GM21381 (cell line): ENCODE measurements around the gene MGMT.

Experiments
- ATAC-seq: cut with Tn5 transposase; IDR thresholded peaks from one replicate; pipeline ENCODE4 v1.9.1; 2021; ENCODE audit warnings: mild to moderate bottlenecking, moderate library complexity; ENCODE audit not compliant: unreplicated experiment

The MGMT gene

DNA sequence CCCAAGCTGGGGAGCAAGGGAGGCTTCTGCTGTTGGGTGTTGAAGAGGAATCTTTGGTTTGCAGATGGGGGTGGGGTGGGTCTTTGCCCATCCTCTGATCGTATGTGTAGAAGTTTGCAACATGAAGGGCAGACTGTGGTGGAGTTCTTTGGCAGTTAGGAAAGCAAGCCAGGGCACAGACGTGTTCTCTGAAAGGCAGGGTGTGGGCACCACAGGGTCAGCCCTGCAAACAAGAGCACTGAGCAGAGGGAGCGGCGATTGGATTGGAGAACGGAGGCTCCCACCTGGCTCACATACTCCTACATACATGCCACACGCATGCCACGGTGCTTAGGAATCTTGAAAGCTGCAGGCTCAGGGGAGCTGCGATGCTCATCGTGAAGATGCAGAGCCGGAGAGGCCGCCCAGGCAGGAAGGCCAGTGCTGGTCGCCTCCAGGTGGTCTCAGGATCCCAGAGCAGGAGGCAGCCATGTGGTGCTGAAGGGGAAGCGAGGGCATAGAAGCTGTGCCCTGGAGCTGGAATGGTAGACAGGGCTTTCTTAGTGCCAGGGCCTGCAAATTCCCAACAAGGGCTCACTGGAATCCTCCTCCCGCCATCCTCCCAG, 149.0 kb downstream of the MGMT start:
- ATAC-seq: no peak

DNA sequence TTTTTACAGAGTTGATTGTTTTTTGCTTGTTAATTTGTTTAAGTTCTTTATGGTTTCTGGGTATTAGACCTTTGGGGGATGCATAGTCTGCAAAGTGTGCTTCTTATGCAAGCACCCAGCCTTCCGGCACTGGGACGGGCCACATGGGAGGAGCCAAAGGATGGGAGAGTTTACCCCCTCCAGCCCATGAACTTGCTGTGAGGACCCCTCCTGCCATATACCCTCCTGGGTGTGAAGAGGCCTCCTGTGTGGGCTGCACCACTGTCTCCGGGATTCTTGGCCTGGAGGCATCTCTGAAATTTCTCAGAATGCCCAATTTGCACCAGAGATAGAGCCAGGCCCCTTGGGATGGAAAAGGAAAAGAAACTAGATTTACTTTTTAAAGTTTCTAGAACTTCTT, 150.7 kb downstream of the MGMT start:
- ATAC-seq: no peak

DNA sequence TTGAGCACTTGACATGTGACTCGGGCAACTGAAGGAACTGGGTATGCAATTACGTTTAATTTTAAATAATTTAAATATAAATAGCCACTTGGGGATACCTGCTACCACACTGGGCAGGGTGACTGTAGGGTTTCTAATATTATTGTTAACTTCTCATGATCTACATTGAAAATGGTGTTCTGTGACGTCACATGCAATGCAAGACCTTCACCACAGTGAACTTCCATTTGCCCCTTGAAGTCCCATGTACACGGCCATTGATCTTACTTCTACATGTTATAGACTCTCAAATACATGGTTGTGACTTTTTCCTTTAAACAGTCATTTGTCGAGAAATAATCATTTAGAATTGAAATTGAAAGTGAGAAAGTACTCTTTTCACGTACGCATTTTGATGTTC, 154.0 kb downstream of the MGMT start:
- no peak for ATAC-seq

DNA sequence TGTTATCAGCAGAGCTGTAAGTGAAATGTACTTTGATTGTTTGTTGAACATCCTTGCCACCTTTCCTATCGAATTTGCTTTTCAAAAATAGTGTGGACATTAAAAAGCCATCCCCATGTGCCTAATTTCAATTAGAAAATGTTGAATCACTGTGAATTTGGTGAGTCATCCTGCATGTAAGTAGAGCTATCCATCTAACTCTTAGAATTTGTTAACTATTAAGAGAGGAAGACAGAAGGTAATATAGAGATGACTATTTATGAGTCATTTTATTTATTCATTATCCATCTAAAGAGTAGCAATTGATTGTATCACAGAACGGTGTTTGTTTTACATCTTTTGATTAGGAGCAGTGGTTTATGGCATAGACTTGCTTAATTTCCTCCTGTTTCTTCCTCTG, 154.7 kb downstream of the MGMT start:
- ATAC-seq: no peak

DNA sequence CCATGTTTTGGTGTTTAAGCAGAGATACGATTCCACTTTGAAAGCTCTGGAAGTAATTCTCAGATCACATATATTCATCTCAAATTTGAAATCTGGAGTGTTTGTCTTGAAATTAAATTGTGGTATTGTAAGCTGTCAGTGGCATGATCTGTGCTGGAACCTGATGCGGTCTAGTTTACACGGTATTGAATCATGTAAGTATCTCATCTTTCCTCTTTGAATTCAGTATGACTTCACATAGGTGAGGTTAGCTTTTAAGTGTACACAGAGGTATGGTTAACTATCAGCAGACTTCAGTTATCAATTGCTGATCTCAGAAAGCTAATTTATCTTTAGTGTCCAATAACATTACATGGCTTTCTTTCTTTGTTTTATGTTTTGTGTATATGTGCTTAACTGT, 155.2 kb downstream of the MGMT start:
- no peak for ATAC-seq

DNA sequence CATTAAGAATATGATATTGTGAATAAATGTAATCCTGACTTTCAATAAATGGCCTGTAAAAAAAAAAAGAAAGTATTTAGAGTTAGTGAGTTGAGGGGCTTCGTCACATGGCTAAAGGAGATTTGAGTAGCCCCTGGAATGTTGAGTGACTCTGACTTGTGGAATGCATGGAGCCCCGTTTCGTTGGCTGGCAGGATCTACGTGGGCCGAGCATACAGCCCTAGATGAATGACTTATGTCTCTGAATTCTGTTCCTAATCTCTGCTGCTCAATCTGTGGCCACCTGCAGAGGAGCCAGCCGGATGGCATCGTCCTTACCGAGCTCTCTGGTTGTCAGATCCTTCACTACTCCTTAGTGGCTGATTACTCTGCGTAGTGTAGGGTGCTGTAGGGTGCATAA, 155.7 kb downstream of the MGMT start:
- no peak for ATAC-seq

DNA sequence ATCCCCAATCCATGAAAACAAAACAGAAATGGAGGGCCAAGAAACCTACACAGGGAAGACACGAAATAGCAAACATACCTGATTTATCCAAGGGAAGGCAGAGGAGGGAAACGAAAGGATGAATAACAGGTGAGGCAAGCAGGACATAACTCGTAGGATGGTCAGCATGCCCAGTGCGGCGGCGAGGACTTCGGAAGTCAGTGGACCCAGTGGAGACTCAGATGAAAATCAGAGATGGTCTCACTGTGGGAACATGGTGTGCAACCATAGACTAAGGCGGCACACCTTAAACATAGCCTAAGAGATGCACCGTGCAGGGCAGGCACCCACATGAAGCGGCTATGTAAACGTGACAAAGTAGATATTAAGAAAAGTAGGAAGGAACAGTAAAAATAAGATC, 157.5 kb downstream of the MGMT start:
- no peak for ATAC-seq

DNA sequence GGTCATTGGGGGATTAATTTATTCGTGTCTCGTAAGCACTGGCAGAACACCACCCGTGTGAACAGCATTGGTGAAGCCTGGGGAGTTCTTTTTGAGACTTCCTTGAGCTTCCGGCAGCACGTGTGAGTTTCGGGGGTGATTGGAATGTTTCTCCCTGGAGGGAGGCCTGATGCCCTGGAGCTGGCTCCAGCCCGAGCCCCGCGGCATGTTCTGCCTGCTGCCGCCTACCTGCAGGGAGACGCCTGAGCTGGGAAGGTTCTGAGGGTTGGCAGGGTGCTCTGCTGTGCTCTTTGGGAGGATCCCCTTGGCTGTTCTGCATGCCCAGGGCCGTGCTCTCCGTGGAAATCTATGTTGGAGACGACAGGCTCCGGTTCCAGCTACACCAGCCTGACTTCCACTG, 159.3 kb downstream of the MGMT start:
- ATAC-seq: no peak

DNA sequence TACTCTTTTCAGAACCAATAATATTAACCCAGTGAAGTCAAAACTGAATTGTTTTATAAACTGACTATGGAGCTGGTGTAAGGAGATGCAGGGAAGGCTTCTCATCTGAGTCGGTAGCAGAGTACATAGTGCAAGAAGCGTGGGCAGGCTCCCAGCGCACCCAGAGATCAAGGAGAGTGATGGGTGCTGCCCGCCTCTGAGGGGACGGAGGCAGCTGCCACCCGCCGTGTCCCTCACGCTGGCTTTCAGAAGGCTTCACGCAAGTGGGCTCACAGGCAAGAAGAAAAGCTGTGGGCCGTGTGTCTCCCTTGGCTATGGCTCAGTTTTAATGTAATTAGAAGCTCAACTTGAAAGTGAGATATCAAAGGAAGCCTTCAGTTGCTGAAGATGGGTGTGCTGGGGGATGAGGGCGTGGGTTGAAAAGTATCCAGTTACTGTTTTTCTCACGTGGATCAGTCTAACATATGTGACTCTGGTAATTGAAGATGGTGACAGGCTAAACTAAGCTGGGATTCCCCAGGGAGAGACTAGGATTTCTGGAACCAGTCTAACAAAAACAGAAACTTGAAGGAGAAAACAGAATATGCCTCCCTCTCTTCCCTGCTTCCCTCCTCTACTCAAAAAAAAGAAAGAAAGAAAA, 159.9 kb downstream of the MGMT start:
- no peak for ATAC-seq

DNA sequence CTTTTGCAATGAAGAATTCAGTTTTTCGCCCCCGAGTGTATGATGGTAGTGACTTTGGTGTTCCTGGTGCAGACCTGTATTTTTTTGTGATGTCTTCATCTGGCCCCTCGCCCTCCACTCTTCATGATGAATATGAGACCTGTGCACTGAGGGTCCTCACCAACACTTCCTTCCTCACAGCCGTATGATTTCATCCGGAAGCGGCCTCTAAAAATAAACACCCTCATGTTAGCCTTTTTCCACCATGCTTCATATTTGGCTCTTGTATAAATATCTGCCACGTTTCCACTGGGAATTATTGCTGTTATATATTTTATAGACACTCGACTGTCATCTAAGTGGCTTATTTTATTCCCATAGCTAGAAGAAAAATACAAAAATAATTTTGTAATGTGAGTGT, 160.4 kb downstream of the MGMT start:
- no peak for ATAC-seq

DNA sequence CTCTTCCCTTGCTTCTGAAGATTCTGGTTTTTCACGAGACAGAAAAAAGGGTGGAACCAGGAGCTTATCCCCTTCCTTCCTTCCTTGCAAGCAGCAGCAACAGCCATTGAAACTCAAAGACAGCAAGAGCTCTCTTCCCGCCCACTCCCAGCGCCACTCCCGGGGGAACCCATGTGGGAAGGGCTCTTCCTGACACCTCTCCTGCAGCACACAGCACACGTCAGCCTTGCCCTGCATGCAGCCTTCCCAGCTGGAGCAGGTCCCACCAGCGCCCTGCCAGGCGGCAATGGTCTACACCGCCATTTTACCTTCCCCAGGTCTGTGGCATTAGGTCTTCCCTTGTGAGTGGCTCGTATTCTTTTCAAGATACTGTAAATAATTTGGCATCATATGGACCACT, 161.8 kb downstream of the MGMT start:
- ATAC-seq: no peak

DNA sequence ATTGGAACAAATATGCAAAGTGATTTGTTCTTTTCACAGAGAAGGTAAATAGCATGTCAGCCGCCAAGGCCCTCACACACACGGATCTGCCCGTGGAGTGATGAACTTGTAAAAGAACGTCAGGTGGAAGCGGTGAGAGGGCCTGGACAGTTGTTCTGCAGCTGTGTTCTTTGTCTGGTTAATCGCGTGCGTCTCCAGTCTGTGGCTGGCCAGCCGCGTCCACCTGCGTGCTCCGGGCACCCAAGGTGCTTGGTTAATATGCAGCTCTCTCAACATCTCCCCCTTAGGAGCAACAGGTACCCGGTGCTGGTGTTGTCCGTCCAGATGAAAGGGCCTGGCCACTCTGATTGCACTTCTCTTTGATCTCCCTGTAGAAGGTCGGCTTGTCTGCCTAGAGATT, 162.9 kb downstream of the MGMT start:
- no peak for ATAC-seq

DNA sequence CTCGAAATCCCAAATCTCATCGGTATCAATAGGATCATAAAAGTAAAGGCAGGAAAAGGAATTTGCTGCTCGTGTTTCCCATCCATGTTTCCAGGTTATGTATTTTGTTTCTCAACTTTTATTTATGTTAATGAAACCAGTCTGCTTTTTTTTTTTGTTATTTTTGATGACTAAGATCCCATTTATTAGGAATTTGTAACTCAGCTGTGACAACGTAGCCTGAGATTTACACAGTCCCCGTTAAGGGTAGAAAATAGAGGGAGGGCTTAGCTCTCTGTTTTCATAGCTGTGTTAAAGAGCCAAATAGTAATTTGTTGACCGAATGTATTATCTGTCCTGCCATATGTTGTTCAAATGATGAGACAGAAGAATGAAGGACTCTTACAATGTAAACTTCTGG, 164.0 kb downstream of the MGMT start:
- ATAC-seq: no peak

DNA sequence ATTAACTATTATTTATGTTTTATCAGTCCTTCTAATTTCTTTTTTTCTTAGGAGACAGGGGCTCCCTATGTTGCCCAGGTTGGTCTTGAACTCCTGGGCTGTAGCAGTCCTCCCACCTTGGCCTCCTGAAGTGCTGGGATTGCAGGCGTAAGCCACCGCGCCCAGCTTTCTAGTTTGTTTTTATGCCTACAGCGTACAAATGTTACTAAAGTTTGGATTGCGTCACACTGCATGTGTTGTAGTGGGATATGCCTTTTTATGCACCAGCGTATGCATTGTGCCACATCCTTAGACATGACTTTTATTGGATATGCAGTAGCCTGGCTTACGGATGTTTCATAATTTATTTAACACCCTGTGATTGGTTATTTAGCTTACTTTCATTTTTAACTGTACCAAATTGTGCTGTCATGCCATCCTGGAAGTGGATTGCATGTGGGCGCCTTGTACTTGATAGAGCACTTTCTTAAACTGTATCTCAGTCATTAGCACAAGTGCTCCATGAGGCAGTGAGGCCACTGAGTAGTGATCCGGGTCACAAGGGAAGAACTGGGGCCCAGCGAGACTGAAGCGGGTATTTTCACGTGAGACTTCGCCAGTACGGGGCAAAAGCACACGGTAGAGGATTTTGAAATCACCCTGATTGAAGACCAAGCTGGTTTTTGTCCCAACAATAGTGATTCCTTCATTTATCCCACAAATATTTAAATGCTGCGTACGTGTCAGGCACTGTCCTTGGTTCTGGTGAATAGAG, 165.0 kb downstream of the MGMT start:
- ATAC-seq: no peak

DNA sequence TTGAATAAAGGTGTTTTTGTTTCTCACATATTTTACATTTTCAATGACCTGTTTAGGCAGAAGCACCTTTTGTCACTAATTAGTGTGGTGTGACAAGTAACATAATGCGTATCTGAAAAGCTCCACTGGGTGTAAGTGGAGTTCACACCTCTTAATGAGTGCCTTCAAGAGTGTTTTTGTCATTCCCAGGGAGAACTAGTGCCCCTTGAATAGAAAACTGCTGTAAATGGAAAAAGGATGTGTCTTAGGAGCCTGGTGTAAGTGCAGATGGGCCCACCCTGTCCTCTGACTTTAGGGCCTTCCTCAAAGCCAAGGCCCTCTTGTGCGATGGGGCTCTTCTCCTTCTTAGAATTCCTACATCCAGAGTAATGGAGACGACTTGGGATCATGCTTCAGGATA, 170.0 kb downstream of the MGMT start:
- no peak for ATAC-seq

DNA sequence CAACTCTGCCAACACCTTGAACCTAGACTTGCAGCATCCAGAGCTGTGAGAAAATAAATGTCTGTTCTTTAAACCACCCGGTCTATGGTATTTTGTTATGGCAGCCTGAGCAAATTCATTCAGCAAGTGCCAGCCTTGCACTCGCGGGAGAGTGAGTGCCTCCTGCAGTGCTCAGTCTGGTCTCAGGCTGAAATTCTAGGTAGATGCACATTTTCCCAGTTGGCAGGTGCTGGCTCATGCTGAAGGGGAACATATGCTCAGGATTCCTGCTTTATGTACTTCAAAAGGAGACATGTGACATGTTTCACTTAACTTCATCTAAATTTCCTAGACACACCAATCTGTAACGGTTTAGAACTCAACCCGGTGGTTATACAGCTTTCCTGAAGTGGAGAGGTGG, 170.8 kb downstream of the MGMT start:
- no peak for ATAC-seq

DNA sequence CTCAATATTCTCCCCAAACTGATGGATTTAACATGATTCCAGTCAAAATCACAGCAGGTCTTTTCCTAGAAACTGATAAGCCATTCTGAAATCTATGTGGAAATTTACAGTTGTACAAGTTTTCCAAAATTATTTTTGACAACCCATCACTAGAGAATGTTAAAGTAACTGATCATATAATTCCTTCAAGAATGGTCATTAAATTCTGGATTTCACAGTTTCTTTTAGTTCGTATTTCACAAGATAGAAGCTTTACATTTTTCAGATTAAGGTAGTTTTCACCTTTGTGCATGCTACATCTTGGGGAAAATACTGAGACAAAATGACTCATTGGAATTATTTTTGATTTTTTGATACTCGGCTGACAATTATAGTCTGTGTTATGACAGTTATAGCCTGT, 174.3 kb downstream of the MGMT start:
- ATAC-seq: no peak

DNA sequence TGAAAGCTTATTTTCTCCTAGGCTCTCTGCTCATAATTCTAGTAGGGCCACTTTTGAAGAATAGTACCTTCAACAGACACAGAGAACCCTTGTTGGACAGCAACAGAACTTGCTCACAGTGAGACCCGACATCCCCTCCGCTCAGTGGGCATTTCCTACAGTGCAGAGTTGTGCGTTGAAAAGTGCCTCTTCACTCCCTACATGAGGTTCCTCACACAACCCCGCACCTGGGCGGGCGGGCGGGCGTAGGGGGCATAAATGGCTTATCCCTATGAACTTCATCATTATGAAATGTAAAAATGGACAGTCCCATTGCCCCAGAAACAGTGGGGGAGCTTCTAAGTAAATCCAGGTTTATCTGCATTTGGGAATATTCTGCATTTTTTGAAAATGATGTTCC, 174.9 kb downstream of the MGMT start:
- no peak for ATAC-seq

DNA sequence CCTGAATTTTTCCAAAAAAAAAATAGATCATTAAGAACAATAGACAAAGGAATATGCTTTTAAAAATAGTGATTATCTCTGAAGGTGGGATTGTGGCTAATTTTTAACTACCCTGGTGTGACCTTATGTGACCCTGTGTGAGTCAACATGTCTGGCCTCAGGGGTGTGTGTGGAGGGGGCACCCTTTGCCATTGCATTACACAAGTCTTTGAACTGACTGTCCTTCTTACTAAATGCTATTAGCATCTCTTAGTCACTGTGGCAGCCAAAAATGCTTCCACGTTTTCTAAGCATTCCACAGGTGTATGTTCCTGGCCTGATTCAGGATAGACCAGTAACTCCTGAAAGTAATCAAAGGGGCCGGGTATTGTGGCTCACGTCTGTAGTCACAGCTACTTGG, 175.4 kb downstream of the MGMT start:
- ATAC-seq: no peak

DNA sequence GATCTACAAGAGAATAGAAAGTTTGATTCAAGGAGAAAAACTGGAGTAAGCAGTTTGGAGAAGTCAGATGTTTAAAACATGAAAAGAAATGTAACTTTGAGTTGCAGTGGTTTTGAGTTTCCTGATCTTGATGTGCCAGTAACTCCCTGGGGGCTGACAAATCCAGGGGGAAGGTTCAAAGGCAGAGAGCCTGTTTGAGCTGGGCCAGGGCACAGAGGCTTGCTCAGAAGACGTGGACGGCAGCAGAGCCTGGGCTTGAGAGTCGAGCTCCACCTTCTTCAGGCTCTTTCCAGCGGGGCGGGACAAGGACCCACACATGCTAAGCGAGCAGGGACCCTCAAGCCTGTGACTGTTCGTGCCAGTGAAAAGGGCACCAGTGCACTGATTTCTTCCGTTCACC, 176.2 kb downstream of the MGMT start:
- no peak for ATAC-seq

DNA sequence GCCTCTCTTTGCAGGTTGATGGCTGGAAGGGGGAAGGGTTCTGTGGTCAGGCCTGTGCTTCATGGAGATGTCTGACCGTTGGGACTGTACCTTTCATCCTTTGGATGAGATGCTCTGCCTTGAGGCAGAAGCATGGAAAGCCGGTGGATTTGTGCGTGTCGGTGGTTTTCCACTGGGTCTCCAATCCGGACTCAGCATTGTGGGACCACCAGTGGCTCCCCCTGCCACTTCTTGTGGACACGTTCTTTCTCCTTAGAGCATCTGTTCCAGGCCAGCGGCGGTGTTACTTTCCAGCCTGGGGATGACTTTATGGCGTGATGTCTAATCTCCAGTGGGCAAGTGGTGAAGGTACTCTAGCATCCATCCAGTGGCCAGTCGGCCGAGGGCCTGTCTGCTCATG, 178.4 kb downstream of the MGMT start:
- ATAC-seq: no peak

DNA sequence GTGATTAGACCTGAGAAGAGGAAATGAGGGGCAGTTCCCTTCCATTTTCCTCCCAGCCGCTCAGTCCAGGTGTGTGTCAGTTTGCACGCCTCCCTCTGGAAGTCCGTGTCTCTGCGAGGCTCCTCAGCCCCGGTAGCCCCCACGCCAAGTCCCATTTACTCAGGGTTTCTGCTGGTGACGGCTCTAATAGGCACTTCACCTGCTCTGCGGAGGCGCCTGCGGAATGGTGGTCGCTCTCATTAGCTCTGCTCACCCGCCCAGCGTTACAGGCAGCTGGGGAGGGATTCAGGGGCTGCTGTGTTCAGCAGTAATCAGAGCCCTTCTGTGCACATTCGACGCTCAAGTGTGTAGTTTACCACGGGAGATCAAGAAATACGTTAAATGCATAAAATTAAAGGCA, 179.9 kb downstream of the MGMT start:
- no peak for ATAC-seq

DNA sequence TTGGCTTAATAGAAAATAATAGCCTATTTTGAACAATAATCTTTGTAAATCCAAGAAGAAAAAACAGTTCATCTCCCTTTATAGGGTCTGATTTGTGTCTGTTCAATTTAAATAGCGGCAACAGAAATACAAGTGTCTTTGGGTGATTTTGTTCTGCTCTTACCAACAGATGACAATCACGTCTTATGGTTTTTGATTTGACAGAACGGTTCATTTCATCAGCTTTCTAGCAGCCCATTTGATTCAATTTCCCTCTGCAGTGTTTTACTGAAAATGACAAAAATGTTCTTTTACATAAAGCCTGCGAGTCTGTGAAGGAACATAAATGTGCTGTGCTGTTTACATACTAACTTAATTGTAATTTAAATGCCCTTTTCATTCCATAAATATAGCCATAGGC, 180.5 kb downstream of the MGMT start:
- ATAC-seq: no peak
